Endodermal cell (in vitro differentiated cells): ENCODE measurements around the gene TMEM94. TPM values are rescaled to one million over a fixed set of nuclear protein-coding genes. Genes with fewer than 3 reads are reported as not detected.

ENCODE experiments used
- DNase-seq: peaks from one replicate; pipeline ENCODE4 v3.0.0-alpha.2; 2017
- H3K27ac ChIP-seq: 2 replicates; pipeline ENCODE4 v1.5.1; 2013; ENCODE audit warnings: mild to moderate bottlenecking, low read depth, low read length, moderate library complexity
- H3K27me3 ChIP-seq: 2 replicates; pipeline ENCODE4 v1.6.1; 2013; ENCODE audit warnings: mild to moderate bottlenecking, low read length, moderate library complexity; ENCODE audit not compliant: insufficient read depth, control insufficient read depth, poor library complexity, severe bottlenecking
- H3K36me3 ChIP-seq: 2 replicates; pipeline ENCODE4 v1.7.0; 2013; ENCODE audit warnings: mild to moderate bottlenecking, low read length, moderate library complexity; ENCODE audit not compliant: control insufficient read depth, insufficient read depth
- H3K4me1 ChIP-seq: one replicate; pipeline ENCODE4 v1.7.0; 2013; ENCODE audit warnings: low read length; ENCODE audit not compliant: control insufficient read depth, insufficient read depth
- H3K4me3 ChIP-seq: 2 replicates; pipeline ENCODE4 v1.5.1; 2013; ENCODE audit warnings: mild to moderate bottlenecking, low read length, moderate library complexity
- H3K9ac ChIP-seq: 2 replicates; pipeline ENCODE4 v1.6.1; 2013; ENCODE audit warnings: mild to moderate bottlenecking, low read length, moderate library complexity; ENCODE audit not compliant: poor library complexity, severe bottlenecking; ENCODE audit errors: extremely low read depth
- H3K9me3 ChIP-seq: 2 replicates; pipeline ENCODE4 v1.6.1; 2013; ENCODE audit warnings: mild to moderate bottlenecking, low read length, moderate library complexity; ENCODE audit not compliant: control insufficient read depth
- H3K27ac Mint-ChIP-seq: 2 replicates; pipeline ENCODE4 v1.8.0; 2020; ENCODE audit warnings: mixed read lengths
- H3K27me3 Mint-ChIP-seq: 2 replicates; pipeline ENCODE4 v1.8.0; 2021; ENCODE audit warnings: mild to moderate bottlenecking, mixed read lengths; ENCODE audit not compliant: insufficient read depth
- H3K36me3 Mint-ChIP-seq: 2 replicates; pipeline ENCODE4 v1.8.0; 2020; ENCODE audit warnings: low read depth, mixed read lengths
- H3K4me1 Mint-ChIP-seq: 2 replicates; pipeline ENCODE4 v1.8.0; 2020; ENCODE audit warnings: mixed read lengths
- H3K4me3 Mint-ChIP-seq: 2 replicates; pipeline ENCODE4 v1.8.0; 2020; ENCODE audit warnings: mild to moderate bottlenecking, moderate library complexity, mixed read lengths
- H3K9me3 Mint-ChIP-seq: 2 replicates; pipeline ENCODE4 v1.8.0; 2020; ENCODE audit warnings: mild to moderate bottlenecking, mixed read lengths
- WGBS, 2 experiments: methylation state at CpG; one replicate each; pipeline versions ENCODE4 v1.1.5 to v1.1.7; 2013; ENCODE audit warnings: missing lambda C conversion rate in 2 of 2, mixed read lengths in 1 of 2; ENCODE audit not compliant: insufficient coverage in 1 of 2, insufficient read length in 1 of 2; 5-methylcytosine and 5-hydroxymethylcytosine counted together
- total RNA-seq, 2 donors: library from RNA; stranded (reverse); fragmentation: NEBNext Ultra II Directional in 1 of 2; extraction: Animal tissue kit (Norgen Biotek cat#: 25700) in 1 of 2; gene quantifications; 2 replicates in 1 of 2; 3 replicates in 1 of 2; pipeline ENCODE4 v1.2.1, GENCODE V29; 2021
- TF ChIP-seq, protein P1 (sequence below): fragments of 200-600 bp; sonication (generic); conservative IDR thresholded peaks from 2 replicates; pipeline ENCODE4 v1.5.0; 2021; ENCODE audit warnings: antibody characterized with exemption, mild to moderate bottlenecking

Gene TMEM94
- total RNA-seq, 2 donors from 2014 or later, result 96.0 to 106 TPM

GRCh38 chr17:75486951-75487350, 30.5 kb downstream of the TMEM94 start:
- no peak for DNase-seq
- Histone ChIP-seq H3K9ac (no peak overlapping the region), H3K9me3 (no peaks in the 10 kb centered on the region), H3K36me3 (peaks cover 4% of the 10 kb centered on the region), H3K27ac (no peak overlapping the region), H3K4me3 (no peak overlapping the region), H3K4me1 (no peaks in the 10 kb centered on the region), H3K27me3 (peaks cover 36% of the 10 kb centered on the region)
- H3K4me3 Mint-ChIP-seq, result no peak overlapping the region
- H3K36me3 Mint-ChIP-seq, result peaks cover 18% of the 10 kb centered on the region
- TF ChIP-seq, protein P1, sequence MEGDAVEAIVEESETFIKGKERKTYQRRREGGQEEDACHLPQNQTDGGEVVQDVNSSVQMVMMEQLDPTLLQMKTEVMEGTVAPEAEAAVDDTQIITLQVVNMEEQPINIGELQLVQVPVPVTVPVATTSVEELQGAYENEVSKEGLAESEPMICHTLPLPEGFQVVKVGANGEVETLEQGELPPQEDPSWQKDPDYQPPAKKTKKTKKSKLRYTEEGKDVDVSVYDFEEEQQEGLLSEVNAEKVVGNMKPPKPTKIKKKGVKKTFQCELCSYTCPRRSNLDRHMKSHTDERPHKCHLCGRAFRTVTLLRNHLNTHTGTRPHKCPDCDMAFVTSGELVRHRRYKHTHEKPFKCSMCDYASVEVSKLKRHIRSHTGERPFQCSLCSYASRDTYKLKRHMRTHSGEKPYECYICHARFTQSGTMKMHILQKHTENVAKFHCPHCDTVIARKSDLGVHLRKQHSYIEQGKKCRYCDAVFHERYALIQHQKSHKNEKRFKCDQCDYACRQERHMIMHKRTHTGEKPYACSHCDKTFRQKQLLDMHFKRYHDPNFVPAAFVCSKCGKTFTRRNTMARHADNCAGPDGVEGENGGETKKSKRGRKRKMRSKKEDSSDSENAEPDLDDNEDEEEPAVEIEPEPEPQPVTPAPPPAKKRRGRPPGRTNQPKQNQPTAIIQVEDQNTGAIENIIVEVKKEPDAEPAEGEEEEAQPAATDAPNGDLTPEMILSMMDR, result no peak
- no peaks in the 10 kb centered on the region for H3K9me3 Mint-ChIP-seq
- H3K27ac Mint-ChIP-seq, result no peak overlapping the region
- peaks cover 5% of the 10 kb centered on the region for H3K4me1 Mint-ChIP-seq
- H3K27me3 Mint-ChIP-seq, result peaks cover 48% of the 10 kb centered on the region
- 87 to 88% methylated on average over 5 of the region's 5 CpGs for WGBS, 2 experiments

- H3K27ac ChIP-seq, result no peak overlapping the region
- H3K4me3 ChIP-seq, result no peak overlapping the region
- Mint-ChIP-seq H3K36me3 (peaks cover 20% of the 10 kb centered on the region), H3K27ac (peak overlapping the region; percentile 7), H3K27me3 (peaks cover 44% of the 10 kb centered on the region), H3K9me3 (no peaks in the 10 kb centered on the region), H3K4me3 (no peak overlapping the region), H3K4me1 (peaks cover 5% of the 10 kb centered on the region)
- no peaks in the 10 kb centered on the region for H3K4me1 ChIP-seq
- peaks cover 3% of the 10 kb centered on the region for H3K36me3 ChIP-seq
- H3K27me3 ChIP-seq, result peaks cover 31% of the 10 kb centered on the region
- DNase-seq, result peak; percentile 64
- 85 to 94% methylated on average over 11 to 12 of the region's 12 CpGs for WGBS, 2 experiments
- no peaks in the 10 kb centered on the region for H3K9me3 ChIP-seq
- H3K9ac ChIP-seq, result no peak overlapping the region
- TF ChIP-seq, protein P1, result peak; percentile 38
Observed at GRCh38 chr17:75487351-75488070, 31.1 kb downstream of the TMEM94 start.

- peaks cover 3% of the 10 kb centered on the region for H3K36me3 ChIP-seq
- H3K27ac ChIP-seq, result no peak overlapping the region
- 93 to 95% methylated on average over 16 to 24 of the region's 24 CpGs for WGBS, 2 experiments
- Mint-ChIP-seq H3K4me1 (peaks cover 5% of the 10 kb centered on the region), H3K4me3 (no peak overlapping the region), H3K27me3 (peaks cover 30% of the 10 kb centered on the region), H3K9me3 (no peaks in the 10 kb centered on the region), H3K27ac (no peak overlapping the region), H3K36me3 (peaks cover 14% of the 10 kb centered on the region)
- H3K27me3 ChIP-seq, result peaks cover 17% of the 10 kb centered on the region
- no peak overlapping the region for H3K9ac ChIP-seq
- no peak for DNase-seq
- no peak overlapping the region for H3K4me3 ChIP-seq
- no peaks in the 10 kb centered on the region for H3K4me1 ChIP-seq
- no peaks in the 10 kb centered on the region for H3K9me3 ChIP-seq
- TF ChIP-seq, protein P1, result no peak
Observed at GRCh38 chr17:75488693-75489510, 32.5 kb downstream of the TMEM94 start.
